ENCODE data around the gene OR2AE1.

Gene OR2AE1

DNA sequence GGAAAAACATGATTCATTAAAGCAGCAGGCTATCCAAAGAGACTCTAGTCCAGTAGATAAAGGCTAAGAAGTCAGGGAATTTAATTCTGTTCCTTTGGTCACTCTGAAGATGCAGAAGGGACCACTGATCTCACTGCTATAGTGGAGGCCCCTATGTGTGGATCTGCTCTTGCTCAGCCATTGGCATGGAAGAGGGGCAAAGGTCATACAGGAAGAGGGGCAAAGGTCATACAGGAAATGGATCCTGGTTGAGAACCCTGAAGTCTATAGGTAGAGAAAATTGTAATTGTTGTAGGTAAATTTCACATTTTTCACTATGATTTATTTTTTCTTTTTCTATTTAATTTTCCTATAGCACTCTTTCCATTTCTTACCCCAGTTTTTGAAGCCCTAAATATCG lies 21.6 kb downstream of the OR2AE1 start:
- DNase-seq = no peak

DNA sequence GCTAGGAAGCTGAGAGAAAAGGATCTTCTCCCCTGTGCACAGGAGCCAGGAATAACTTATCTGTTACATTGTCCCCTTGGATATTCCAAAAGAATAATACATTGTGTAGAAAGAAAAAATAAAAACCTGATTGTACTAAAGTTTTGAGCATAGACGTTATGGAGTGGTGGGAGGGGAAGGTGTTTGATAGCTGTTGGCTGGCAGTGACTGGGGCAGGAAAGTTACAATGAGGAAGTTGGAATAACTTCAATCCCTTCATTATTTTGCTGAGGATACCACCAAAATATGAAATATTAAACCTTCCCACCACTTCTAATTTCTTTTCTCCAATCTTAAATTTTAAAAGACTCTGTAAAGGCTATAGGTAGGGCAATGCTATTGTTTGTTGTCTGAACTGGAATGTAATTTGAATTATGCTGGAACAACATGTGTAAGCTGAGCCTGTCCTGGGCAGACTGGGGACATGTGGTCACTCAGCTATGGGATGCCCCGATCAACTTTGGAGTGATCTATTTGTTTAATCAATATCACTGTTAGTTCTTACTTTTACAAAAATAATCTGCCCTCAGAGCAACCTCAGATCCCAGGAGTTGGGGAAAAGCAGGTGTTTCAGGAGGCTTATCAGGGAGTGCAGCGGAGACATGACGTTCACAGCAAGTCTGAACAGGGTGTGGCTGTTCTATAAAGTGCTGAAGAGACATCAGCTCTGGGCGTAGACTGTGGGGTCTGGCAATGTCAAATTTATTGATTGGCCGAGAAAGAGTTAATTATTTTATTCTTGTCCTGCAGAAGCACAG lies 28.2 kb downstream of the OR2AE1 start:
- no peak for DNase-seq

DNA sequence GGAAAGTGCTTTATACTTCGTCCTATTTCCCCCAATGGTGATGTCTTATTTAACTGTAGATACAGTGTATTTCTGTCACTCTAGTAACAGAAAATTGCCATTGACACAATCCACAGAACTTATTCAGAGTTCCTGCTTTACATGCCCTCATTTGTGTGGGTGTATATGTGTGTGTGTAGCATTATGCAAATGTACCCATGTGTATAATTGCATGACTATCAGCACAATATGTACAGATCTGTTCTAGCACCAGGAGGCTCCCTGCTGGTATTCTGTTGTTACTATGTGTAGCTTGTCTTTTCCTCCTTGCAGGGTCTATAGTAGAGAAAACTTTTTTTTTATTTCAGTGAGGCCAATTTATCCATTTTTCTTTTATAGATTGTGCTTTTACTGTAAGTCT lies 32.5 kb downstream of the OR2AE1 start:
- no peak for DNase-seq

DNA sequence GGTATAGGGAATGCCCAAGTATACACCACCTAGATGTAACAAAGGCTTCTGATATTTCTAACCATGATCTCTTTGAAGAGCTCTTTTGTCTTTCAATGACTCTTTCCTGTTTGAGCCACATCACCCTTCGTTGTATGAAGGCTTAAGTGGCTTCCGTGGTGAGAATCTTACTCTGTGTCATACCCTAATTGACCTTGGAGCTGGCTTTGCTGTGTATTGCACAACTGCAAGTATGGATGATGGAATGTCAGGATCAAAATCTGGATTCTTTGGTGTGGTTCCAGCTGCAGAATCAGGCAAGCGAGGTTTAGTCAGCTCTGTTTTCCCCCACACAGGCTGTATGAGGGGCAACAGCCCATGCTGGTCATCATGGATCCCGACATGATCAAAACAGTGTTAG lies 33.0 kb downstream of the OR2AE1 start:
- DNase-seq = no peak

DNA sequence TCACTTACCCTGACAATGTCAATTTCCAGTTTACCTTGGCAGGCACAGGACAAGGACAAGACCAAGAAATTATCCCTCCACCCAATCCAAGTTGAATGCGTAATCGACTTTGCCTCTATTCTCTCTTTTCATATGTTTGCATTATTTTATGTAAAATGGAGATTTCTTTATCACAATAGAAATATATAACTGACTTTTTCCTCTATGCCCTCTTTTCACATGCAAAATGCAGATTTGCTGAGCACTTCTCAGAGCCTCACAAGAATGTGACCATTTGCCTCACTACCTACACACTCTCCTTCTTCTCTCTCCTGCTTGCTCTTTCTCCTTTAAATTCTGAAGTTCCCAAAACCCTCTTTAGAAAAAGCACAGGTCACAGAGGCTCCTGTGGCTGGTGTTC lies 33.9 kb downstream of the OR2AE1 start:
- DNase-seq = no peak

DNA sequence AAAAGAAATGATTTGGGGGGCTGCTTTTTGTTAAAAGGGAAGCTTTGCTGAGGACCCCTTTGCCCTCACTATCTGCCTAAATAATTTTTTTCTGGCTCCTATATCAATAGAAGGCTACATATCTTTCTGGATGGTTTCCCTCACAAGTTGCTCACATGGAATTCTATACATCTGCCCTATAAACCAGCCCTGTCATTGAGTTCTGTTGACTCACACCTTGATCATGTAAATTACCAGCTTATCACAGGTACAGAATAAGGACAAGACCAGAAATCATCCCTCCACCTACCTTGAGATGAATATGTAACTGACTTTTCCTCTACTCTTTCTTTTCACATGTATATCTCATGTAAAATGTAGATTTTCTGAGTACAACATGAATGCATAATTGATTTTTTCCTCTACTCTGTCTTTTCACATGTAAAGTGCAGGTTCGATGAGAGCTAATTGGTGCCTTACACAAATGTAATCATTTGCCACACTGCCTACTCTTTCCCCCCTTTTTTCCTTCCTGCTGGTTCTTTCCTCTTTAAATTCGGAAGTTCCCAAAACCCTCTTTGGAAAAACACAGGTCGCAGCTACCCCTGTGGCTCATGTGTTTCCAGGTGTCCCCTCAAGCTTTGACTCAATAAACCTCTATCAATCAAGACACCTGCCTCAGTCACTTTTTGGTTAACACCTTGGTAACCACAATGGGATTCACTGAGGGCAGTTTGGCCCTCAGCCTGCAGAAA lies 36.5 kb downstream of the OR2AE1 start:
- DNase-seq = no peak

DNA sequence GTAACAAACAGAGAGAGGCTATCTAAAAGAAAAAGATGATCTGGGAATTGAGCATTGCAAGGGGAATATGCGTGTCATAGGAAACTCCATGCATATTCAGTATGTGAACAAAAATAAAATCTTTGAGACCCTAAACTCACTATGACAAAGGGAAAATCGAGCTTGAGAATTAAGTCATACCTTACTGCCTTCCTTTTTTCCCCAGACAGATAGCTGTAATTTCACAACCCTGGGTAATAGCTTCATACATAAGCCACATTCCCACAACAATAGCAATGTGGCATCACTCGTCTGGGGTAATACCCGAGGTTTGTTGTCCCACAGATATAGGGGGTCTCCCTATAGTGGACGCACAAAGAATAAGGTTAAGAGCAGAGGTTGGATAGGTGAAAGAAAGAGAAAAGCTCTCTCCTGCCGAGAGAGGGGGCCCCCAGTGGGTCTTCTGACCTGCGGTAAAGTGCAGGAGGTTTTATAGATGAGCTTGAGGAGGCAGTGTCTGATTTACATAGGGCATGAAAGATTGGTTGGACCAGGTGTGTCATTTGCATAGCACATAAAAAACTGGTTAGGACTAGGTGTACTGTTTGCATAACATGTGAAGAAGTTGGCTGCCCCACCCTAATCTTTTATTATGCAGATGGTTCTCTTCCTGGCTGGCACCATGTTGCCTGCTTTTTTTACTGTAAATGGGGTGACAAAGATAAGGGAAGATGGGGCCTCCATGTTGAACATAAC lies 37.4 kb downstream of the OR2AE1 start:
- no peak for DNase-seq

DNA sequence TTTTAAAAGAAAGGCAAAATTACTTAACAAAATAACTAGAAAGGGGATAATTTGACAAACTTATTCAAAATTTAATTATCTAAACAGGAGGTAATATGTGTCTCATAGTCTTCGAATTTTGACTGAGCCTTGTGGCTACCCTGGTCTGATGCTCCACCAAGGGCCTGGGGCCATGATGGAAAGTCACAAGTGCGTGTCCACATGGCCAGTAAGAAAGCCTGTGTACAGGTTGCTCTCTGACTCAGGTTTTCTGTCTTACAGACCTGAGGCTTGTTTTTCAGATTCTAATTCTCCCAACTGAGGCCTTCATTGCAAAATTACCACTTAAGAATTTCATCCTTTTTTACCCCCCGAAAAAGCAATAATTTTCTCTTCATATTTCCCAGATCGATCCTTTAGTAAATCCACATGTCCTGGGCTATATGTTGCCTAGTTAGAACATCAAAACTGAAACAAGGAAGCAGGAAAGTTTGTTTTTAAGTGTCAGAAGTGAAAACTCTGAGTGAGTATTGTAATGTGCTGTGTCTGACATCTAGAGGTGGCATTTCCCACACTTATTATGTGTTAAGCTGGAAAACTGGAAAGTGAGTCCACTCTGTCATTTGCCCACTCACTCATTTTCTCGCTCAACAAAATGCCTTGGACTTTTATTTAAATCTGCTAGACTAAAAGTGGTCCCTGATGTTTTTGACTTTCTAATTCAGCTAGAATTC lies 39.0 kb downstream of the OR2AE1 start:
- no peak for DNase-seq

DNA sequence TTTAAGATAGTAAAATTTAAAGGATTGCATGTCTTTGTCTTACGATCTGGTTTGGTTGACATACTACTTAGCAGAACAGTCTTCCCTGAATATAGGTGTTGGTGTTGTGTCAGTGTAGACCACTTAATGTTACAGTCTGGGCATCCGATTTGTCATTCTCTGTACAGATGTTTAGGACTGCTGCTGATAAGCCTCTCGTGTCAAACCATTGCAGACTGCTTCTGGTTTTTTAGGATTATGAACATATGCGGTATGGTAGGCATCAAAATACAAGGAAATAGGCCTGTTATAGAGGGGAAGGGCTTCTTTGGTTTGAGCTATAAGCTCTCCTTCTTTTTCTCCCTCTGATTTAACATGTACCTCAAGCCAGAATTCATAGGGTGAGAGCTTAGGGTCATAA lies 41.6 kb downstream of the OR2AE1 start:
- DNase-seq = no peak

DNA sequence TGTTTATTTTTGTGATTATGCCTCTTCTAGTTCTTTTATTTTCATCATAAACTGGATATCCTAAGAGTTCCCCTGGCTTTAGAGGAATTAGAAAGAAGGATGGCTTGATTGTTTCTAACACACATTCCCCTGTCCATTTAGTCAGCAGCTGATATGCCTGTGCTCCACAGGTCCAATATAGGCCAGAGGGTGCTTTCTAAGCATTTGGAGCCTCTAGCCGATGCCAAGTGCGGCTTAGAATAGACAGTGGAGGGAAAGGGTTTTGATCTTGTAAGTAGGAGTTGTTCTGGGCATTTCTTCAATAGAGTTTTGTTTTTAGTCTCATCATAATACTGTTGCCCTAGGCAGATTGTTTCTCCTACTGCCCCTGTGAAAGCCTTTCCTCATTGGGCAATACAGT lies 42.5 kb downstream of the OR2AE1 start:
- no peak for DNase-seq

DNA sequence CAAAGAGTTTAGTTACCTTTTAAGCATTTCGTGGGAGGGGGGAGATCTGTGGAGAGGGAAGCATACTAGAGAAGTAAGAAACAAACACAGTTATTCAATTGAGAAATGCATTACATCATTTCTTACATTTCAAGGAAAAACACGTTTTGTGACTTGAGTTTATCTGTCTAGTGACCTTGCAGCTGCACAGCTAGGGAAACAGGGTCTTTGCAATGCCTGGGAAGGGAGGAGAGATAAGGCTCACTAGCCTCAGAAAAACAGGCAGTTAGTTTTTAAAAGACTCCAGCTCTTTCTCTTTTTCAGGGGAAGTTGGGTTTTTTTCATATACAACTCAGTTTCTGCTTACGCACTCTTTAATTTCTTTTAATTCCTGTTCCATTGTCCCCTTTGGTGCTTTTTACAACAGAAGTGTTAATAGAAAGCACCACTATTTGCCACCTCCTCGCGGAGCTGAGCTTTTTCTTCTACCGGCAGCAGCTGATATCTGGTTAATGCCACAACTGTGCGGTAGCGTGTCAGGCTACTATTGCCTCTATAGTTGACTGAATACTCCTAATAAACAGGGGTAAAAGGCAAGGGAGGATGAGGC lies 43.5 kb downstream of the OR2AE1 start:
- no peak for DNase-seq

DNA sequence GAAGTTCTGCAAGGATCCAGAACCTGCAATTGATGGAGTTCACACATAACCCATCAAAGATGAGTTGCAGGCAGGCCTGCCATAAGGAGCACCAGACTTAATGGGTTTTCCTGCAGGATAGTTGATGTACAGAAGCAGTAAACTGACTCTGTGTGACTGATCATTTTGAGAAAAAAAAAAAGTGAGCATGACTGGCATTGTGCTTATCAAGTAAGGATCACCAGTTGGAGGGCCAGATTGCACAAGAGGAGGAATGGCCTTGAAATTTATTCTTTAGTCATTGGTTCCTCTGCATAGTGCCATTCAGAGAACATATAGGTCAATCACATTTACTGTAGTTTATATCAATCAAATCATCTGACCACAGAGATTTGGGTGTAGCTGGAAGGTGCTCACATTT lies 45.2 kb downstream of the OR2AE1 start:
- no peak for DNase-seq

DNA sequence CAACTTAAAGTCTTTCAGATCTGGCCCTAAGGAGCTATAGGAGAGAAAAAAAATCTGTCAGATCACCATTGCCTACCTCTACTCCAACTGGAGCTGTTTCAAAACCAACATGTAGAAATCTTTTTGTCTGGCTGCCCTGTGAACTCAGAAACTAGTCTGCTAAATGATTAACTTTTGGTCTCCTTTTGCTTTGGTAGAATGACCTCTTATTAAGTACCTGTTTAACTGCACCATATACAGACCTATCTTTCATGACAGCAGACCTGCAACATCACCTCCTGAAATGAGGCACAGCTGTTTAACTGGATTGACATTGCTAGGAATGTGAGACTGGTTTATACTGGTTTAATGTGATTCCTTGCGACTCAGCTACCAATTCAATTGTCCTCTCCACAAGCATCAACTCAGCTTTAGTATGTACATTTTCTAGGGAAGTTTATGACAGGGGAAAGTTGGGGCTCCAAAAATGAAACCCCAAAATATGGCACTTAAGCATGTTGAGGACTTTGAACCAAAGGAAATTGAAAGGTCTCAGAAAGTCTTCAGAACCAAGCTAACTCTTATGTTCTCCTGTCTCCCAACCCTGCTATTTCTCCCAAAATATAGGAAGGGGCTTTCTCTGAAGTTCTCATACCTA lies 47.2 kb downstream of the OR2AE1 start:
- DNase-seq = no peak

DNA sequence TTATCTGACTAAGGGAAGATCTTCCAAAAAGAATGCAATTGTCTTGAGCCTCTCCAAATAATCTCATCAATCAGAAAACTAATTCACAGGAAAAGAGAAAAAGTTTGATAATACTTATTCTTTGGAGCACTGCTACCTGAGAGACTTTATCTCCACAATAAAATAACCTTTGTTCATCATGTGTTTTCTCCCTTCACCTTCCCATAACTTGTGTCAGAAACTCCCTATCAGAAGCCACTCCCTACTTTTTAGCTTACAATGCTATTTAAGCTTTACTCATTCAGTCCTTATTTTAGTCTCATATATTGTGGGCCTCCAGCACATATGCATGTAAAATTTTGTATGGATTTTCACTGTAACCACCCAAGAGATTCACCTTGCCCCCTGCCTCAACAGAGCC lies 48.0 kb downstream of the OR2AE1 start:
- no peak for DNase-seq

DNA sequence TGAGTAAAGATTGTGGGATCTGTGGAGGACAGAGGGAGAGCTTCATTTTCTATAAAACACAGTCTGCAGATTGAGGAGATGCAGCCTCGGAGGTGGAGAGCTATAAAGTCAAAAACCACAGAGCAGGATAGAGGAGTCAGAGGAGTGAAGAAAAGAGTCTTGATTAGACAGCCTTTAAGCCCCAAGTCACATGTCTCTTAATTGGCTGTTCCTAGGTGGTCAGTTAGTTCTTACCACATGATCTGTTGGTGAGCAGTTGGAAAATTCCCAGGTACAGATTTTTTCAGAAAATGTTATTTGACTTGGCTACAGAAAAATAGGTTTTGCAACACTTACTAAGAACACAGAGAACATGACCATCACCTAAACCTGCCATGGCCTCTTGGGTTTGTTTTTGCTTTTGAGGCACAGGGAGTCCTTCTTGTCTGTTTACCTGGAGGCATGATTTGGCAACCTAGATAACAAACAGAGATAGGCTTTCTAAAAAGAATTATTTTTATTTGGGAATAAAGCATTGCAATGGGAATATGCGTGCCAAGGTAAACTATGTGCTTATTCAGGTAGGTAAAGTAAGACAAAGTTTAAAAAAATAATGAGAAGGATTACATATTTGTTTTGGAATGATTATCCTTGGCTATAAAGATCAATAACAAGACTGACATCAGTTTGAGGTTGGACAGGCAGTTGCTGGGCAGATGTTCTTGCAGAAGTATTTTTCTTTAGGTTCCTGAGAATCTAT lies 49.6 kb downstream of the OR2AE1 start:
- DNase-seq = no peak
